K562 (cell line): ENCODE results near the gene ARHGAP33. TPM values are rescaled to one million over a fixed set of nuclear protein-coding genes. Genes with fewer than 3 reads are reported as not detected.

Experiments
- EGR1 ChIP-seq: fragments of 450-650 bp; conservative IDR thresholded peaks from 2 replicates; pipeline ENCODE4 v1.6.1; 2017; ENCODE audit warnings: mild to moderate bottlenecking
- EZH2 ChIP-seq: IDR thresholded peaks from 2 replicates; pipeline ENCODE4 v1.6.1; 2012; ENCODE audit warnings: low read depth, mild to moderate bottlenecking, inconsistent platforms, low read length, borderline replicate concordance
- FOXA3 ChIP-seq, 2 experiments: fragments of 450-650 bp in 1 of 2; sonication (generic) in 1 of 2; formaldehyde crosslinking; IDR thresholded peaks in 1 of 2; conservative IDR thresholded peaks in 1 of 2; 2 replicates each; pipeline versions ENCODE4 v1.4.0 to v1.8.0; 2020 to 2022; ENCODE audit warnings: mild to moderate bottlenecking in 2 of 2, missing genetic modification reagents in 1 of 2
- HNRNPLL ChIP-seq: fragments of 200-400 bp; formaldehyde crosslinking; IDR thresholded peaks from 2 replicates; pipeline ENCODE4 v1.6.1; 2017; ENCODE audit warnings: low read length, low read depth, mild to moderate bottlenecking; ENCODE audit not compliant: poor library complexity, severe bottlenecking
- KLF13 ChIP-seq: fragments of 450-650 bp; IDR thresholded peaks from 2 replicates; pipeline ENCODE4 v1.6.1; 2016; ENCODE audit warnings: missing genetic modification characterization, low read depth, mild to moderate bottlenecking, missing compliant biosample characterization, moderate library complexity, borderline replicate concordance
- MAFK ChIP-seq: IDR thresholded peaks from 2 replicates; pipeline ENCODE4 v1.6.1; 2011; ENCODE audit warnings: low read length, improper control_type of control experiment
- MTF1 ChIP-seq: fragments of 250-450 bp; sonication (Bioruptor Pico); IDR thresholded peaks from 2 replicates; pipeline ENCODE4 v1.9.0; 2021; ENCODE audit warnings: moderate library complexity, mild to moderate bottlenecking, inconsistent platforms, borderline replicate concordance
- NRF1 ChIP-seq, 2 experiments: fragments of 450-650 bp; IDR thresholded peaks in 1 of 2; conservative IDR thresholded peaks in 1 of 2; 2 replicates each; pipeline ENCODE4 v1.6.1; 2014; ENCODE audit warnings: mild to moderate bottlenecking in 2 of 2
- PHF8 ChIP-seq: fragments of 200-600 bp; sonication (generic); IDR thresholded peaks from 2 replicates; pipeline ENCODE4 v1.6.1; 2012; ENCODE audit warnings: mixed run types, mild to moderate bottlenecking, inconsistent platforms, low read length, moderate library complexity, borderline replicate concordance
- TARDBP ChIP-seq: fragments of 450-650 bp; IDR thresholded peaks from 2 replicates; pipeline ENCODE4 v1.6.1; 2016
- ZBTB8A ChIP-seq: fragments of 450-650 bp; IDR thresholded peaks from 2 replicates; pipeline ENCODE4 v1.6.1; 2018; ENCODE audit warnings: mild to moderate bottlenecking, moderate library complexity; ENCODE audit not compliant: partially characterized antibody
- ZNF224 ChIP-seq: sonication (generic); formaldehyde crosslinking; IDR thresholded peaks from 2 replicates; pipeline ENCODE4 v1.8.0; 2022; ENCODE audit warnings: mild to moderate bottlenecking, missing genetic modification reagents
- ZNF23 ChIP-seq: fragments of 250-450 bp; sonication (Bioruptor Pico); IDR thresholded peaks from 2 replicates; pipeline ENCODE4 v1.4.0; 2020; ENCODE audit warnings: mild to moderate bottlenecking
- polyA plus RNA-seq, 8 experiments: library from polyadenylated mRNA; depleted of rRNA in 4 of 8; stranded (reverse) in 5 of 8; unstranded in 3 of 8; fragments of >200 nt; fragmentation: Nextera tagmentation in 2 of 8; fragmentation: Illumina TruSeq in 1 of 8; extraction: Ambion mirVana in 2 of 8; extraction: Trizol in 1 of 8; gene quantifications; 2 replicates each; pipeline versions ENCODE4 v1.2.1 to v1.2.3, GENCODE V29; 2011 to 2014; ENCODE audit warnings: inconsistent platforms in 1 of 8, missing spikeins in 1 of 8
- total RNA-seq, 7 experiments: library from RNA; depleted of rRNA in 6 of 7; stranded (reverse); fragments of >200 nt in 6 of 7; fragmentation: Illumina TruSeq in 2 of 7; extraction: Trizol in 2 of 7; gene quantifications; 2 replicates each; pipeline versions ENCODE4 v1.2.1 to v1.2.3, GENCODE V29; 2011 to 2021; ENCODE audit warnings: low replicate concordance in 1 of 7
- TF ChIP-seq, protein P1 (sequence below): fragments of 200-800 bp; sonication (Bioruptor generic); IDR thresholded peaks from 2 replicates; pipeline ENCODE4 v1.6.1; 2017; ENCODE audit warnings: missing genetic modification characterization, missing compliant biosample characterization
- TF ChIP-seq, protein P2 (sequence below), 2 experiments: fragments of 150-350 bp in 1 of 2; IDR thresholded peaks; 2 replicates each; pipeline ENCODE4 v1.6.1; 2012 to 2016; ENCODE audit warnings: low read depth in 2 of 2, low read length in 2 of 2, mild to moderate bottlenecking in 1 of 2, moderate library complexity in 1 of 2
- TF ChIP-seq, protein P3 (sequence below): fragments of 450-650 bp; IDR thresholded peaks from 2 replicates; pipeline ENCODE4 v1.6.1; 2017; ENCODE audit warnings: mild to moderate bottlenecking, moderate library complexity
- TF ChIP-seq, protein P4 (sequence below): fragments of 250-450 bp; sonication (Bioruptor Pico); IDR thresholded peaks from 2 replicates; pipeline ENCODE4 v1.5.1; 2021; ENCODE audit warnings: mild to moderate bottlenecking

The ARHGAP33 gene
- total and polyA plus RNA-seq, 9 of the 15 experiments (the other 6 are each of a cell fraction or from before 2014, with no cell fraction given): 0.06 to 26.6 (median 1.6) TPM; not detected in 1

DNA sequence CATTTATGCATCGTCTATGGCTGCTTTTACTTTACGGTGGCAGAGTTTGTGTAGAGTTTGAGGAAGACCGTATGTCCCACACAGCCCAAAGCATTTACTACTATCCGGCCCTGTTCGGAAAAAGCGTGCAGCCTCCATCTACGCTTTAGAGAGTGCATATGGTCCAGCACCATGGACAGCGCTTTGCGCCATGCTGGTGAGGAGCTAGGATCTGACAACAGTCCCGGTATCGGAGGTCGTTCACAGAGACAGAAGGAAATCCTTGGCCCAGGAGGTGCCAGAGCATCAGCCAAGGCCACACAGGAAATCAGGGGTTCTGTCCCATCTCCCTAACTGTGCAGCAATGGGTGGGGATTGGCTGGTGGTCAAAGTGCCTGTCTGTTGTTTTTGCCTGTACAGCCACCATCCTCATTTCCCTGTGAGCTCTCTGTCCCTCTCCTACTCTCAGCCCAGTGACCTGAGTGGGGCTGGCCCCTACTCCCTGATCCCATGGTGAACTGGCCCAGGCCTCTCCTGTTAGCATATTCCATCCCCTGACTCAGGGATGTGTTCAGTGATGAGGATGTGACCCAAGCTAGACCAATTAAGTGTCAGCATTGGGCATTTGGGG lies 53.4 kb downstream of the ARHGAP33 start (continued):
- TF ChIP-seq ZNF224 (CRISPR knock-in tag) (peak; percentile 91; the same call in 1 of the 2 replicates), ZBTB8A (no peak), KLF13 (no peak), EGR1 (no peak), NRF1 (conservative IDR thresholded peaks at IDR 0.05 in 1 of 2, IDR thresholded peaks at IDR 0.05 in 1 of 2) (no peak), TARDBP (no peak), EZH2 (no peak), HNRNPLL (no peak), FOXA3 (CRISPR knock-in tag; conservative IDR thresholded peaks at IDR 0.05 in 1 of 2, IDR thresholded peaks at IDR 0.05 in 1 of 2) (no peak), PHF8 (no peak), MTF1 (CRISPR knock-in tag) (no peak), ZNF23 (CRISPR knock-in tag) (no peak), MAFK (no peak)
- TF ChIP-seq, protein P1, sequence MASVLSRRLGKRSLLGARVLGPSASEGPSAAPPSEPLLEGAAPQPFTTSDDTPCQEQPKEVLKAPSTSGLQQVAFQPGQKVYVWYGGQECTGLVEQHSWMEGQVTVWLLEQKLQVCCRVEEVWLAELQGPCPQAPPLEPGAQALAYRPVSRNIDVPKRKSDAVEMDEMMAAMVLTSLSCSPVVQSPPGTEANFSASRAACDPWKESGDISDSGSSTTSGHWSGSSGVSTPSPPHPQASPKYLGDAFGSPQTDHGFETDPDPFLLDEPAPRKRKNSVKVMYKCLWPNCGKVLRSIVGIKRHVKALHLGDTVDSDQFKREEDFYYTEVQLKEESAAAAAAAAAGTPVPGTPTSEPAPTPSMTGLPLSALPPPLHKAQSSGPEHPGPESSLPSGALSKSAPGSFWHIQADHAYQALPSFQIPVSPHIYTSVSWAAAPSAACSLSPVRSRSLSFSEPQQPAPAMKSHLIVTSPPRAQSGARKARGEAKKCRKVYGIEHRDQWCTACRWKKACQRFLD (CRISPR knock-in tag): no peak; the same call in 1 of the 2 replicates
- TF ChIP-seq, protein P2, sequence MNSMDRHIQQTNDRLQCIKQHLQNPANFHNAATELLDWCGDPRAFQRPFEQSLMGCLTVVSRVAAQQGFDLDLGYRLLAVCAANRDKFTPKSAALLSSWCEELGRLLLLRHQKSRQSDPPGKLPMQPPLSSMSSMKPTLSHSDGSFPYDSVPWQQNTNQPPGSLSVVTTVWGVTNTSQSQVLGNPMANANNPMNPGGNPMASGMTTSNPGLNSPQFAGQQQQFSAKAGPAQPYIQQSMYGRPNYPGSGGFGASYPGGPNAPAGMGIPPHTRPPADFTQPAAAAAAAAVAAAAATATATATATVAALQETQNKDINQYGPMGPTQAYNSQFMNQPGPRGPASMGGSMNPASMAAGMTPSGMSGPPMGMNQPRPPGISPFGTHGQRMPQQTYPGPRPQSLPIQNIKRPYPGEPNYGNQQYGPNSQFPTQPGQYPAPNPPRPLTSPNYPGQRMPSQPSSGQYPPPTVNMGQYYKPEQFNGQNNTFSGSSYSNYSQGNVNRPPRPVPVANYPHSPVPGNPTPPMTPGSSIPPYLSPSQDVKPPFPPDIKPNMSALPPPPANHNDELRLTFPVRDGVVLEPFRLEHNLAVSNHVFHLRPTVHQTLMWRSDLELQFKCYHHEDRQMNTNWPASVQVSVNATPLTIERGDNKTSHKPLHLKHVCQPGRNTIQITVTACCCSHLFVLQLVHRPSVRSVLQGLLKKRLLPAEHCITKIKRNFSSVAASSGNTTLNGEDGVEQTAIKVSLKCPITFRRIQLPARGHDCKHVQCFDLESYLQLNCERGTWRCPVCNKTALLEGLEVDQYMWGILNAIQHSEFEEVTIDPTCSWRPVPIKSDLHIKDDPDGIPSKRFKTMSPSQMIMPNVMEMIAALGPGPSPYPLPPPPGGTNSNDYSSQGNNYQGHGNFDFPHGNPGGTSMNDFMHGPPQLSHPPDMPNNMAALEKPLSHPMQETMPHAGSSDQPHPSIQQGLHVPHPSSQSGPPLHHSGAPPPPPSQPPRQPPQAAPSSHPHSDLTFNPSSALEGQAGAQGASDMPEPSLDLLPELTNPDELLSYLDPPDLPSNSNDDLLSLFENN (IDR thresholded peaks at IDR 0.05; ENCODE audit: low read depth in 2 of 2, low read length in 2 of 2): no peak
- TF ChIP-seq, protein P3, sequence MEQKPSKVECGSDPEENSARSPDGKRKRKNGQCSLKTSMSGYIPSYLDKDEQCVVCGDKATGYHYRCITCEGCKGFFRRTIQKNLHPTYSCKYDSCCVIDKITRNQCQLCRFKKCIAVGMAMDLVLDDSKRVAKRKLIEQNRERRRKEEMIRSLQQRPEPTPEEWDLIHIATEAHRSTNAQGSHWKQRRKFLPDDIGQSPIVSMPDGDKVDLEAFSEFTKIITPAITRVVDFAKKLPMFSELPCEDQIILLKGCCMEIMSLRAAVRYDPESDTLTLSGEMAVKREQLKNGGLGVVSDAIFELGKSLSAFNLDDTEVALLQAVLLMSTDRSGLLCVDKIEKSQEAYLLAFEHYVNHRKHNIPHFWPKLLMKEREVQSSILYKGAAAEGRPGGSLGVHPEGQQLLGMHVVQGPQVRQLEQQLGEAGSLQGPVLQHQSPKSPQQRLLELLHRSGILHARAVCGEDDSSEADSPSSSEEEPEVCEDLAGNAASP: no peak
- TF ChIP-seq, protein P4, sequence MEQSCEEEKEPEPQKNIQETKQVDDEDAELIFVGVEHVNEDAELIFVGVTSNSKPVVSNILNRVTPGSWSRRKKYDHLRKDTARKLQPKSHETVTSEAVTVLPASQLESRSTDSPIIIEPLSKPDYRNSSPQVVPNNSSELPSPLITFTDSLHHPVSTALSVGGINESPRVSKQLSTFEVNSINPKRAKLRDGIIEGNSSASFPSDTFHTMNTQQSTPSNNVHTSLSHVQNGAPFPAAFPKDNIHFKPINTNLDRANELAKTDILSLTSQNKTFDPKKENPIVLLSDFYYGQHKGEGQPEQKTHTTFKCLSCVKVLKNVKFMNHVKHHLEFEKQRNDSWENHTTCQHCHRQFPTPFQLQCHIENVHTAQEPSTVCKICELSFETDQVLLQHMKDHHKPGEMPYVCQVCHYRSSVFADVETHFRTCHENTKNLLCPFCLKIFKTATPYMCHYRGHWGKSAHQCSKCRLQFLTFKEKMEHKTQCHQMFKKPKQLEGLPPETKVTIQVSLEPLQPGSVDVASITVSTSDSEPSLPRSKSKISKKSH (CRISPR knock-in tag): no peak
